ENCODE data around the gene C11orf91.

C11orf91 gene

GRCh38 chr11:33736148-33736812 lies 35.7 kb upstream of the C11orf91 start, which contains the start of gene CD59:
CD59 (minus strand) TSS chr11:33736423; CDS start chr11:33722445, 13,978 bp downstream.
- H3K36me3 ChIP-seq (ENCODE audit: insufficient read depth, low read length), result no peaks in the 10 kb centered on the region
- H3K4me1 ChIP-seq (ENCODE audit: insufficient read depth, low read length), result peaks cover 15% of the 10 kb centered on the region
- H3K9ac ChIP-seq (ENCODE audit: low read depth, low read length), result peak within 1 kb of the TSS; percentile 58
- H3K4me3 ChIP-seq (ENCODE audit: low read depth in 1 of 2, low read length in 2 of 2), result peak within 1 kb of the TSS; percentile 30 to 58; a peak in 3 of 4 replicates
- H3K4me2 ChIP-seq (ENCODE audit: insufficient read depth, low read length), result peak within 1 kb of the TSS; percentile 64
- TF ChIP-seq CTCF (IDR thresholded peaks at IDR 0.05; ENCODE audit: borderline replicate concordance, extremely low read depth, low read length, poor library complexity, severe bottlenecking), result no peak
- no peak for TF ChIP-seq EZH2 (IDR thresholded peaks at IDR 0.05; ENCODE audit: borderline replicate concordance, low read depth, low read length, severe bottlenecking)
- peak within 1 kb of the TSS; percentile 54 for H2AFZ ChIP-seq (ENCODE audit: low read depth, low read length)
- peaks cover 19% of the 10 kb centered on the region for H3K27me3 ChIP-seq (ENCODE audit: insufficient read depth, low read length, poor library complexity)
- H3K27ac ChIP-seq (ENCODE audit: low read length), result no peak within 1 kb of the TSS
- no peaks in the 10 kb centered on the region for H4K20me1 ChIP-seq (ENCODE audit: insufficient read depth, low read length)
- H3K79me2 ChIP-seq (ENCODE audit: insufficient read depth, low read length), result no peaks in the 10 kb centered on the region
- peak; percentile 74 for DNase-seq
- peak; percentile 84 for ATAC-seq (ENCODE audit: insufficient read depth, low read depth)
- no peaks in the 10 kb centered on the region for H3K9me3 ChIP-seq (ENCODE audit: insufficient read depth, low read length, severe bottlenecking)

GRCh38 chr11:33735271-33736147 lies 34.9 kb upstream of the C11orf91 start:
- Histone ChIP-seq H4K20me1 (ENCODE audit: insufficient read depth, low read length) (no peaks in the 10 kb centered on the region), H3K9ac (ENCODE audit: low read depth, low read length) (peak overlapping the region; percentile 58), H3K4me3 (ENCODE audit: low read depth in 1 of 2, low read length in 2 of 2) (peak overlapping the region; percentile 30 to 58; a peak in 3 of 4 replicates), H2AFZ (ENCODE audit: low read depth, low read length) (peak overlapping the region; percentile 54), H3K27me3 (ENCODE audit: insufficient read depth, low read length, poor library complexity) (peaks cover 19% of the 10 kb centered on the region), H3K4me1 (ENCODE audit: insufficient read depth, low read length) (peaks cover 15% of the 10 kb centered on the region), H3K79me2 (ENCODE audit: insufficient read depth, low read length) (no peaks in the 10 kb centered on the region), H3K36me3 (ENCODE audit: insufficient read depth, low read length) (no peaks in the 10 kb centered on the region), H3K27ac (ENCODE audit: low read length) (no peak overlapping the region), H3K9me3 (ENCODE audit: insufficient read depth, low read length, severe bottlenecking) (no peaks in the 10 kb centered on the region), H3K4me2 (ENCODE audit: insufficient read depth, low read length) (peak overlapping the region; percentile 64)
- ATAC-seq (ENCODE audit: insufficient read depth, low read depth) (peak; percentile 52), DNase-seq (peak; percentile 29)
- TF ChIP-seq EZH2 (IDR thresholded peaks at IDR 0.05; ENCODE audit: borderline replicate concordance, low read depth, low read length, severe bottlenecking) (no peak), CTCF (IDR thresholded peaks at IDR 0.05; ENCODE audit: borderline replicate concordance, extremely low read depth, low read length, poor library complexity, severe bottlenecking) (no peak)

- H3K79me2 ChIP-seq (ENCODE audit: insufficient read depth, low read length), result no peaks in the 10 kb centered on the region
- ATAC-seq (ENCODE audit: insufficient read depth, low read depth) (no peak), DNase-seq (no peak)
- H3K4me3 ChIP-seq (ENCODE audit: low read depth in 1 of 2, low read length in 2 of 2), result peak overlapping the region in 1 of 2 experiments; percentile 58; a peak in 1 of 4 replicates
- TF ChIP-seq CTCF (IDR thresholded peaks at IDR 0.05; ENCODE audit: borderline replicate concordance, extremely low read depth, low read length, poor library complexity, severe bottlenecking), result no peak
- no peak for TF ChIP-seq EZH2 (IDR thresholded peaks at IDR 0.05; ENCODE audit: borderline replicate concordance, low read depth, low read length, severe bottlenecking)
- no peaks in the 10 kb centered on the region for H3K9me3 ChIP-seq (ENCODE audit: insufficient read depth, low read length, severe bottlenecking)
- H3K4me2 ChIP-seq (ENCODE audit: insufficient read depth, low read length), result peak overlapping the region; percentile 64
- no peaks in the 10 kb centered on the region for H4K20me1 ChIP-seq (ENCODE audit: insufficient read depth, low read length)
- no peaks in the 10 kb centered on the region for H3K36me3 ChIP-seq (ENCODE audit: insufficient read depth, low read length)
- H2AFZ ChIP-seq (ENCODE audit: low read depth, low read length), result no peak overlapping the region
- H3K9ac ChIP-seq (ENCODE audit: low read depth, low read length), result no peak overlapping the region
- H3K27ac ChIP-seq (ENCODE audit: low read length), result no peak overlapping the region
- H3K4me1 ChIP-seq (ENCODE audit: insufficient read depth, low read length), result peaks cover 15% of the 10 kb centered on the region
- peaks cover 19% of the 10 kb centered on the region for H3K27me3 ChIP-seq (ENCODE audit: insufficient read depth, low read length, poor library complexity)
These were observed 34.0 kb upstream of the C11orf91 start for GRCh38 chr11:33734441-33735270.

All from DND-41 (cell line).